Measurements from ENCODE around the gene BCL11A. TPM values are rescaled to one million over a fixed set of nuclear protein-coding genes. Genes with fewer than 3 reads are reported as not detected.

BCL11A gene
- total RNA-seq, 1 experiment from 2014 or later, result 91.4 TPM

DNA sequence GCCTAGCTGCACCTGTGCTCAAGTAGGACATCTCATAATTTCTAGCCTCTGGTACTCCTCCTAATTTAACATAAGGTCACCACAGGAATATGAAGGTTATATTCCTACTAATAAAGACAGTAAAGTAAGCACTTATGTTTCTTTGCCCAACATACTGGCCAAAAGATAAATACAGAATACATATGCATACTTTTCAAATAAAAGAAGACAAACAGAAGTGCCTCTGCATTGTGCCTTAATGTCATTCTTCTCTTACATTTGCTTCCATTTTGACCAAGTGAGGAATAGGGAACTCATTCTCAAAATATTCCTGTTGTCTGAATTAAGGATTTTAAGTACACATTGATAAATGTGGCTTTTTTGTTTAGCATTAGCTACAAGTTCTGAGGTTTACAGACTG is 5.6 kb downstream of the BCL11A start:
- no peak overlapping the region for H3K4ac ChIP-seq (ENCODE audit: low read depth, low read length)
- no peak overlapping the region for H4K91ac ChIP-seq (ENCODE audit: insufficient read length, low read depth, low read length)
- no peak overlapping the region for H4K8ac ChIP-seq (replicated peaks; ENCODE audit: insufficient read length, low read depth, low read length)
- H3K79me1 ChIP-seq (ENCODE audit: insufficient read depth, low read depth, low read length, poor library complexity, severe bottlenecking), result peaks cover 2% of the 10 kb centered on the region
- TF ChIP-seq, protein P1, sequence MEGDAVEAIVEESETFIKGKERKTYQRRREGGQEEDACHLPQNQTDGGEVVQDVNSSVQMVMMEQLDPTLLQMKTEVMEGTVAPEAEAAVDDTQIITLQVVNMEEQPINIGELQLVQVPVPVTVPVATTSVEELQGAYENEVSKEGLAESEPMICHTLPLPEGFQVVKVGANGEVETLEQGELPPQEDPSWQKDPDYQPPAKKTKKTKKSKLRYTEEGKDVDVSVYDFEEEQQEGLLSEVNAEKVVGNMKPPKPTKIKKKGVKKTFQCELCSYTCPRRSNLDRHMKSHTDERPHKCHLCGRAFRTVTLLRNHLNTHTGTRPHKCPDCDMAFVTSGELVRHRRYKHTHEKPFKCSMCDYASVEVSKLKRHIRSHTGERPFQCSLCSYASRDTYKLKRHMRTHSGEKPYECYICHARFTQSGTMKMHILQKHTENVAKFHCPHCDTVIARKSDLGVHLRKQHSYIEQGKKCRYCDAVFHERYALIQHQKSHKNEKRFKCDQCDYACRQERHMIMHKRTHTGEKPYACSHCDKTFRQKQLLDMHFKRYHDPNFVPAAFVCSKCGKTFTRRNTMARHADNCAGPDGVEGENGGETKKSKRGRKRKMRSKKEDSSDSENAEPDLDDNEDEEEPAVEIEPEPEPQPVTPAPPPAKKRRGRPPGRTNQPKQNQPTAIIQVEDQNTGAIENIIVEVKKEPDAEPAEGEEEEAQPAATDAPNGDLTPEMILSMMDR (conservative IDR thresholded peaks at IDR 0.05), result no peak
- H4K5ac ChIP-seq (ENCODE audit: insufficient read length, low read depth, low read length), result no peak overlapping the region
- no peak overlapping the region for H3K27ac Mint-ChIP-seq
- H3K36me3 Mint-ChIP-seq (ENCODE audit: insufficient read depth in 1 of 3, low read depth in 3 of 3), result peaks cover 27 to 67% (median 40%) of the 10 kb centered on the region in 3 experiments; a peak in 6 of 7 replicates
- no peaks in the 10 kb centered on the region for H3K9me3 ChIP-seq (ENCODE audit: control insufficient read depth, low read depth, low read length)
- no peaks in the 10 kb centered on the region for H3K27me3 ChIP-seq (ENCODE audit: insufficient read depth, low read length)
- H3K4me3 Mint-ChIP-seq, result peak overlapping the region; percentile 95
- no peak overlapping the region for H2BK120ac ChIP-seq (ENCODE audit: low read depth, low read length, poor library complexity, severe bottlenecking)
- H3K23ac ChIP-seq (ENCODE audit: insufficient read length, low read depth, low read length), result no peak overlapping the region
- no peak overlapping the region for H3K18ac ChIP-seq (ENCODE audit: insufficient read length, low read depth, low read length)
- H2BK5ac ChIP-seq (ENCODE audit: insufficient read length, low read length), result no peak overlapping the region
- H3K9me3 Mint-ChIP-seq, result no peaks in the 10 kb centered on the region
- no peak overlapping the region for H2AFZ ChIP-seq (ENCODE audit: low read length)
- no peaks in the 10 kb centered on the region for H4K20me1 ChIP-seq (ENCODE audit: control insufficient read depth, insufficient read depth, insufficient read length)
- H3K79me2 ChIP-seq (ENCODE audit: insufficient read depth, low read length), result peaks cover 32% of the 10 kb centered on the region; the same call in 1 of the 2 replicates
- peaks cover 26% of the 10 kb centered on the region for H3K23me2 ChIP-seq (ENCODE audit: insufficient read length, low read depth, low read length, poor library complexity, severe bottlenecking)
- no peaks in the 10 kb centered on the region for H3K27me3 Mint-ChIP-seq (ENCODE audit: low read depth)
- H3K9ac ChIP-seq (ENCODE audit: extremely low read depth, insufficient read length, low read length), result no peak overlapping the region
- H3K14ac ChIP-seq (ENCODE audit: insufficient read depth, low read length), result no peak overlapping the region
- H3T11ph ChIP-seq (ENCODE audit: low read length), result no peak overlapping the region
- DNase-seq, result no peak
- peaks cover 55 to 57% of the 10 kb centered on the region in 2 experiments for H3K4me1 Mint-ChIP-seq
- H2AK5ac ChIP-seq (ENCODE audit: insufficient read length, low read length), result no peak overlapping the region
- no peak overlapping the region for H3K4me2 ChIP-seq (ENCODE audit: insufficient read depth, insufficient read length, low read length)
- H3K4me1 ChIP-seq (ENCODE audit: insufficient read depth, low read length), result peaks cover 9% of the 10 kb centered on the region
- no peak overlapping the region for H2BK12ac ChIP-seq (ENCODE audit: insufficient read length, low read depth, low read length)
- H3K27ac ChIP-seq (ENCODE audit: insufficient read length, low read depth, low read length), result no peak overlapping the region
- H2BK15ac ChIP-seq (ENCODE audit: low read depth, low read length), result no peak overlapping the region
- H3K56ac ChIP-seq (ENCODE audit: insufficient read length, low read depth, low read length), result no peak overlapping the region
- no peak overlapping the region for H2BK20ac ChIP-seq (ENCODE audit: low read depth, low read length, poor library complexity, severe bottlenecking)
